ENCODE measurements around the gene EFCAB10. TPM values are rescaled to one million over a fixed set of nuclear protein-coding genes. Genes with fewer than 3 reads are reported as not detected.

EFCAB10 gene
- polyA plus RNA-seq, 1 of the 3 experiments (the other 2 are of a cell fraction), result 0.51 TPM

- H3F3A ChIP-seq (replicated peaks; ENCODE audit: insufficient read depth), result no peaks in the 10 kb centered on the region
- POLR2A ChIA-PET, result no interaction called here
- CTCF ChIA-PET, result interaction anchor here (0.9 to 1.3 kb wide), 3 partner anchors 10 to 420 kb away, joined by 3 to 4 read pairs (median 3); no protein-coding TSS in a partner anchor
- H3K79me2 ChIP-seq (ENCODE audit: insufficient read depth), result no peaks in the 10 kb centered on the region
- H2AFZ ChIP-seq (ENCODE audit: low read depth), result no peak overlapping the region
- H3K9me3 ChIP-seq, result no peaks in the 10 kb centered on the region
- peaks cover 10 to 17% of the 10 kb centered on the region in 2 experiments for H3K36me3 ChIP-seq (replicated peaks in 1 of 2; ENCODE audit: control insufficient read depth in 1 of 2, insufficient read depth in 2 of 2, low read length in 1 of 2)
- no peak for DNase-seq
- no peak overlapping the region for H3K9ac ChIP-seq
- no peaks in the 10 kb centered on the region for H4K20me1 ChIP-seq (ENCODE audit: insufficient read depth)
- TF ChIP-seq GATA2 (CRISPR knock-in tag; IDR thresholded peaks at IDR 0.05), result no peak
- no peak for TF ChIP-seq REST (IDR thresholded peaks at IDR 0.05; ENCODE audit: low read depth, low read length)
- no peak for TF ChIP-seq YY1 (IDR thresholded peaks at IDR 0.05; ENCODE audit: low read depth)
- TF ChIP-seq GABPA (IDR thresholded peaks at IDR 0.05; ENCODE audit: low read depth), result no peak
- no peak for TF ChIP-seq CHD2 (IDR thresholded peaks at IDR 0.05; ENCODE audit: low read length, partially characterized antibody)
- TF ChIP-seq SMC3 (IDR thresholded peaks at IDR 0.05; ENCODE audit: low read depth, low read length), result no peak
- no peak for TF ChIP-seq PBX3 (IDR thresholded peaks at IDR 0.05)
- no peak for TF ChIP-seq USF1 (IDR thresholded peaks at IDR 0.05; ENCODE audit: borderline replicate concordance, low read depth)
- no peak for TF ChIP-seq MAX (IDR thresholded peaks at IDR 0.05; ENCODE audit: low read depth)
- TF ChIP-seq NFIC (IDR thresholded peaks at IDR 0.05; ENCODE audit: borderline replicate concordance), result no peak
- no peak for TF ChIP-seq RCOR1 (IDR thresholded peaks at IDR 0.05; ENCODE audit: low read length)
- TF ChIP-seq ELF1 (IDR thresholded peaks at IDR 0.05), result no peak
- no peak for TF ChIP-seq RFX5 (IDR thresholded peaks at IDR 0.05; ENCODE audit: low read length)
- no peak for TF ChIP-seq SIN3A (IDR thresholded peaks at IDR 0.05; ENCODE audit: borderline replicate concordance, low read depth, low read length)
- no peak for TF ChIP-seq RXRA (IDR thresholded peaks at IDR 0.05; ENCODE audit: borderline replicate concordance, low read depth)
- TF ChIP-seq FOSL2 (IDR thresholded peaks at IDR 0.05; ENCODE audit: borderline replicate concordance, low read depth), result no peak
- TF ChIP-seq ZBTB33 (IDR thresholded peaks at IDR 0.05; ENCODE audit: borderline replicate concordance, low read depth), result no peak
- no peak for TF ChIP-seq NRF1 (IDR thresholded peaks at IDR 0.05; ENCODE audit: low read depth, low read length)
- no peak for TF ChIP-seq MEF2A (IDR thresholded peaks at IDR 0.05; ENCODE audit: borderline replicate concordance, low read depth)
- no peak for TF ChIP-seq FOXJ3 (CRISPR knock-in tag; IDR thresholded peaks at IDR 0.05)
- H3K27ac ChIP-seq (ENCODE audit: low read depth in 2 of 2, low read length in 1 of 2), result no peak overlapping the region
- H3K4me2 ChIP-seq, result no peak overlapping the region
- H3K27me3 ChIP-seq (ENCODE audit: insufficient read depth), result no peaks in the 10 kb centered on the region
- 96% methylated on average over 4 of the region's 4 CpGs for WGBS (ENCODE audit: low lambda C conversion rate)
- H3K9me2 ChIP-seq, result no peaks in the 10 kb centered on the region
- no peak overlapping the region for H3K4me3 ChIP-seq (ENCODE audit: low read depth in 2 of 2, low read length in 1 of 2)
- peaks cover 0 to 18% of the 10 kb centered on the region in 2 experiments; a peak in 1 of 4 replicates for H3K4me1 ChIP-seq (ENCODE audit: control insufficient read depth in 1 of 2, insufficient read depth in 2 of 2, low read depth in 1 of 2, low read length in 1 of 2)
Measured at GRCh38 chr7:105619590-105619989, 38.3 kb upstream of the EFCAB10 start.

Measured in SK-N-SH (cell line).